ENCODE measurements around the gene ZNF783. TPM values are rescaled to one million over a fixed set of nuclear protein-coding genes. Genes with fewer than 3 reads are reported as not detected.
"Not testable (repeated sequence)": the region's sequence is repeated elsewhere in the genome, so short reads cannot be mapped to it uniquely, and the experiment has no call there.

The ZNF783 gene
- total and polyA plus RNA-seq, 2 experiments from 2014 or later, result 7.8 to 7.9 TPM

- Histone ChIP-seq H3K9me2 (replicated peaks; ENCODE audit: insufficient read depth) (no peaks in the 10 kb centered on the region), H2AFZ (no peak overlapping the region), H3K4me2 (no peak overlapping the region), H3K4me1 (ENCODE audit: insufficient read depth) (no peaks in the 10 kb centered on the region), H4K20me1 (ENCODE audit: insufficient read depth, poor library complexity, severe bottlenecking) (no peaks in the 10 kb centered on the region), H3K4me3 (no peak overlapping the region), H3K9me3 (ENCODE audit: low read depth) (no peaks in the 10 kb centered on the region), H3K36me3 (replicated peaks; ENCODE audit: insufficient read depth, low read depth) (no peaks in the 10 kb centered on the region), H3K27me3 (no peaks in the 10 kb centered on the region), H3K79me2 (no peaks in the 10 kb centered on the region), H3K27ac (no peak overlapping the region)
- WGBS (ENCODE audit: low lambda C conversion rate, missing lambda C conversion rate), result over 99% methylated on average over 22 of the region's 22 CpGs
- no peak for DNase-seq (ENCODE audit: low spot score)
- no peak for TF ChIP-seq EZH2phosphoT487 (IDR thresholded peaks at IDR 0.05; ENCODE audit: low read depth, severe bottlenecking, unreplicated experiment)
- TF ChIP-seq EZH2 (IDR thresholded peaks at IDR 0.05; ENCODE audit: borderline replicate concordance), result no peak
Observed at GRCh38 chr7:149225656-149226055, 36.3 kb upstream of the ZNF783 start.

- not testable (repeated sequence) for H3K79me2 ChIP-seq; H2AFZ ChIP-seq; H3K9me2 ChIP-seq (replicated peaks; ENCODE audit: insufficient read depth); H3K27me3 ChIP-seq; H3K4me1 ChIP-seq (ENCODE audit: insufficient read depth); H3K4me2 ChIP-seq; H4K20me1 ChIP-seq (ENCODE audit: insufficient read depth, poor library complexity, severe bottlenecking); H3K27ac ChIP-seq; H3K4me3 ChIP-seq; H3K9me3 ChIP-seq (ENCODE audit: low read depth); DNase-seq (ENCODE audit: low spot score); H3K36me3 ChIP-seq (replicated peaks; ENCODE audit: insufficient read depth, low read depth)
- 96% methylated on average over 17 of the region's 17 CpGs for WGBS (ENCODE audit: low lambda C conversion rate, missing lambda C conversion rate)
Observed at GRCh38 chr7:149226366-149226765, 35.6 kb upstream of the ZNF783 start.

- no peaks in the 10 kb centered on the region for H3K9me3 ChIP-seq (ENCODE audit: low read depth)
- TF ChIP-seq EZH2phosphoT487 (IDR thresholded peaks at IDR 0.05; ENCODE audit: low read depth, severe bottlenecking, unreplicated experiment), result no peak
- TF ChIP-seq EZH2 (IDR thresholded peaks at IDR 0.05; ENCODE audit: borderline replicate concordance), result no peak
- no peak for TF ChIP-seq CTCF (IDR thresholded peaks at IDR 0.05; ENCODE audit: poor library complexity)
- DNase-seq (ENCODE audit: low spot score), result no peak
- no peaks in the 10 kb centered on the region for H3K27me3 ChIP-seq
- H3K4me3 ChIP-seq, result no peak overlapping the region
- H3K36me3 ChIP-seq (replicated peaks; ENCODE audit: insufficient read depth, low read depth), result no peaks in the 10 kb centered on the region
- H3K9me2 ChIP-seq (replicated peaks; ENCODE audit: insufficient read depth), result no peaks in the 10 kb centered on the region
- no peak overlapping the region for H3K4me2 ChIP-seq
- H2AFZ ChIP-seq, result no peak overlapping the region
- no peak overlapping the region for H3K27ac ChIP-seq
- H3K79me2 ChIP-seq, result no peaks in the 10 kb centered on the region
- H4K20me1 ChIP-seq (ENCODE audit: insufficient read depth, poor library complexity, severe bottlenecking), result no peaks in the 10 kb centered on the region
- WGBS (ENCODE audit: low lambda C conversion rate, missing lambda C conversion rate), result 82% methylated on average over 6 of the region's 6 CpGs
- no peaks in the 10 kb centered on the region for H3K4me1 ChIP-seq (ENCODE audit: insufficient read depth)
Observed at GRCh38 chr7:149226840-149227494, 35.0 kb upstream of the ZNF783 start.

GRCh38 chr7:149228831-149229471 lies 33.0 kb upstream of the ZNF783 start:
- no peaks in the 10 kb centered on the region for H3K4me1 ChIP-seq (ENCODE audit: insufficient read depth)
- H3K9me3 ChIP-seq (ENCODE audit: low read depth), result no peaks in the 10 kb centered on the region
- H2AFZ ChIP-seq, result no peak overlapping the region
- WGBS (ENCODE audit: low lambda C conversion rate, missing lambda C conversion rate), result 72% methylated on average over 7 of the region's 7 CpGs
- H3K9me2 ChIP-seq (replicated peaks; ENCODE audit: insufficient read depth), result no peaks in the 10 kb centered on the region
- no peaks in the 10 kb centered on the region for H3K27me3 ChIP-seq
- no peak overlapping the region for H3K4me3 ChIP-seq
- DNase-seq (ENCODE audit: low spot score), result no peak
- H4K20me1 ChIP-seq (ENCODE audit: insufficient read depth, poor library complexity, severe bottlenecking), result no peaks in the 10 kb centered on the region
- no peaks in the 10 kb centered on the region for H3K36me3 ChIP-seq (replicated peaks; ENCODE audit: insufficient read depth, low read depth)
- H3K4me2 ChIP-seq, result no peak overlapping the region
- H3K27ac ChIP-seq, result no peak overlapping the region
- no peak for TF ChIP-seq EZH2 (IDR thresholded peaks at IDR 0.05; ENCODE audit: borderline replicate concordance)
- no peak for TF ChIP-seq EZH2phosphoT487 (IDR thresholded peaks at IDR 0.05; ENCODE audit: low read depth, severe bottlenecking, unreplicated experiment)
- TF ChIP-seq CTCF (IDR thresholded peaks at IDR 0.05; ENCODE audit: poor library complexity), result no peak
- H3K79me2 ChIP-seq, result no peaks in the 10 kb centered on the region

Measured in hepatocyte (in vitro differentiated cells).